IMR-90 (cell line): Measurements from ENCODE around the gene MEGF11. TPM values are rescaled to one million over a fixed set of nuclear protein-coding genes. Genes with fewer than 3 reads are reported as not detected.

Source experiments
- ATAC-seq: fragments of 200-7000 bp; cut with Tn5 transposase; 2 replicates; pipeline ENCODE4 v1.9.1; 2020; ENCODE audit warnings: low read depth, mild to moderate bottlenecking, moderate library complexity
- BruUV-seq: library from RNA; stranded (reverse); fragments of 400-500 nt; replicated peaks from 2 replicates; lab custom pipeline; 2021; lab: Mats Ljungman, UMichigan
- CTCF ChIA-PET: fragments of 300-600 bp; formaldehyde crosslinking; extraction: SDS; loops from one replicate; lab custom pipeline; 2021; ENCODE audit warnings: antibody characterized with exemption; lab: Yijun Ruan, JAX
- POLR2A ChIA-PET: fragments of 300-600 bp; sonication (Branson Sonifier 250); formaldehyde crosslinking; loops from one replicate; lab custom pipeline; 2022; ENCODE audit warnings: antibody characterized with exemption; ENCODE audit not compliant: unreplicated experiment; lab: Charles Lee
- DNase-seq: peaks from one replicate; pipeline ENCODE4 v3.0.0; 2013
- H2AFZ ChIP-seq: replicated peaks from 2 replicates; pipeline ENCODE3; 2013; ENCODE audit warnings: low read length, mild to moderate bottlenecking; ENCODE audit not compliant: poor library complexity
- H2AK5ac ChIP-seq: 2 replicates; pipeline ENCODE4 v1.6.1; 2013; ENCODE audit warnings: low read depth, low read length, inconsistent platforms
- H2AK9ac ChIP-seq: replicated peaks from 2 replicates; pipeline ENCODE3; 2013; ENCODE audit warnings: mild to moderate bottlenecking, low read depth, low read length, moderate library complexity; ENCODE audit not compliant: poor library complexity
- H2BK120ac ChIP-seq: 2 replicates; pipeline ENCODE4 v1.6.1; 2013; ENCODE audit warnings: low read depth, low read length, inconsistent platforms
- H2BK15ac ChIP-seq: 3 replicates; pipeline ENCODE4 v1.6.1; 2013; ENCODE audit warnings: low read depth, low read length, inconsistent platforms
- H2BK20ac ChIP-seq: 2 replicates; pipeline ENCODE4 v1.6.1; 2013; ENCODE audit warnings: low read depth, mild to moderate bottlenecking, inconsistent platforms, low read length, moderate library complexity
- H2BK5ac ChIP-seq: 2 replicates; pipeline ENCODE4 v1.6.1; 2013; ENCODE audit warnings: mild to moderate bottlenecking, low read depth, low read length, inconsistent platforms; ENCODE audit not compliant: poor library complexity, severe bottlenecking
- H3K14ac ChIP-seq: replicated peaks from 2 replicates; pipeline ENCODE4 v1.6.1; 2013; ENCODE audit warnings: low read depth, low read length, inconsistent platforms
- H3K18ac ChIP-seq: 2 replicates; pipeline ENCODE4 v1.6.1; 2013; ENCODE audit warnings: low read depth, low read length, control low read depth
- H3K23ac ChIP-seq: 2 replicates; pipeline ENCODE4 v1.6.1; 2013; ENCODE audit warnings: low read depth, low read length, inconsistent platforms
- H3K27ac ChIP-seq: 2 replicates; pipeline ENCODE4 v1.5.1; 2013; ENCODE audit warnings: mild to moderate bottlenecking, control low read depth, low read length; ENCODE audit not compliant: insufficient read depth
- H3K27me3 ChIP-seq: 2 replicates; pipeline ENCODE4 v1.6.1; 2013; ENCODE audit warnings: low read length; ENCODE audit not compliant: control insufficient read depth, insufficient read depth
- H3K36me3 ChIP-seq: 2 replicates; pipeline ENCODE4 v1.6.1; 2013; ENCODE audit warnings: low read length, mixed read lengths; ENCODE audit not compliant: control insufficient read depth, insufficient read depth
- H3K4ac ChIP-seq: 2 replicates; pipeline ENCODE4 v1.6.1; 2013; ENCODE audit warnings: low read depth, low read length, inconsistent platforms
- H3K4me1 ChIP-seq: 2 replicates; pipeline ENCODE4 v1.6.1; 2013; ENCODE audit warnings: low read length, mixed read lengths; ENCODE audit not compliant: control insufficient read depth, insufficient read depth
- H3K4me2 ChIP-seq: 2 replicates; pipeline ENCODE4 v1.6.1; 2013; ENCODE audit warnings: low read depth, mild to moderate bottlenecking, control low read depth, low read length, moderate library complexity
- H3K4me3 ChIP-seq: 2 replicates; pipeline ENCODE4 v1.5.1; 2013; ENCODE audit warnings: low read depth, mild to moderate bottlenecking, control low read depth, low read length, moderate library complexity; ENCODE audit not compliant: insufficient read depth
- H3K56ac ChIP-seq: 2 replicates; pipeline ENCODE4 v1.6.1; 2013; ENCODE audit warnings: low read length, inconsistent platforms; ENCODE audit not compliant: insufficient read depth; ENCODE audit errors: extremely low read depth
- H3K79me1 ChIP-seq, 2 experiments: 2 replicates each; pipeline ENCODE4 v1.6.1; 2013; ENCODE audit warnings: low read length in 2 of 2, inconsistent platforms in 1 of 2, low read depth in 1 of 2
- H3K9ac ChIP-seq: 2 replicates; pipeline ENCODE4 v1.6.1; 2013; ENCODE audit warnings: low read depth, low read length, control low read depth
- H3K9me1 ChIP-seq: 2 replicates; pipeline ENCODE4 v1.6.1; 2013; ENCODE audit warnings: low read length, inconsistent platforms; ENCODE audit not compliant: insufficient read depth
- H3K9me3 ChIP-seq: 2 replicates; pipeline ENCODE4 v1.6.1; 2013; ENCODE audit warnings: low read length; ENCODE audit not compliant: control insufficient read depth, insufficient read depth
- H4K20me1 ChIP-seq: 2 replicates; pipeline ENCODE4 v1.6.1; 2013; ENCODE audit warnings: low read length, inconsistent platforms; ENCODE audit not compliant: insufficient read depth
- H4K5ac ChIP-seq: 2 replicates; pipeline ENCODE4 v1.6.1; 2013; ENCODE audit warnings: mild to moderate bottlenecking, low read depth, low read length, control low read depth
- H4K8ac ChIP-seq, 2 experiments: 2 replicates each; pipeline ENCODE4 v1.6.1; 2013; ENCODE audit warnings: low read depth in 2 of 2, low read length in 2 of 2, control low read depth in 1 of 2, inconsistent platforms in 1 of 2
- H4K91ac ChIP-seq: 2 replicates; pipeline ENCODE4 v1.6.1; 2013; ENCODE audit warnings: low read depth, low read length, inconsistent platforms; ENCODE audit not compliant: insufficient read depth
- FOS ChIP-seq: fragments of 150-350 bp; IDR thresholded peaks from 2 replicates; pipeline ENCODE4 v1.6.1; 2016; ENCODE audit warnings: low read depth, low read length
- MAZ ChIP-seq: IDR thresholded peaks from 2 replicates; pipeline ENCODE4 v1.6.1; 2012; ENCODE audit warnings: low read depth, mild to moderate bottlenecking, low read length, improper control_type of control experiment, moderate library complexity, borderline replicate concordance
- NFE2L2 ChIP-seq: fragments of 150-350 bp; IDR thresholded peaks from 2 replicates; pipeline ENCODE4 v1.6.1; 2016; ENCODE audit warnings: low read depth, mild to moderate bottlenecking, low read length
- WGBS, 2 experiments: methylation state at CpG; one replicate each; pipeline versions ENCODE4 v1.1.5 to v1.1.7; 2013; ENCODE audit warnings: missing lambda C conversion rate in 2 of 2; ENCODE audit not compliant: insufficient read length in 1 of 2; ENCODE audit errors: extremely low coverage in 2 of 2; 5-methylcytosine and 5-hydroxymethylcytosine counted together
- dilution Hi-C: fragments of 300-500 bp; cut with HindIII; formaldehyde crosslinking; loops from one replicate; pipeline ENCODE4 v1.14.3; 2018; ENCODE audit warnings: low sequenced_read_pairs; ENCODE audit not compliant: unreplicated experiment
- in situ Hi-C: fragments of 300-500 bp; cut with MboI; formaldehyde crosslinking; loops from 3 replicates; pipeline ENCODE4 v1.14.3; 2019; ENCODE audit warnings: low sequenced_read_pairs, inconsistent platforms, mixed read lengths
- intact Hi-C: fragments of 100-400 bp; cut with micrococcal nuclease; formaldehyde crosslinking; loops from 2 replicates; pipeline ENCODE4 v1.10.0; 2022
- polyA plus RNA-seq, 3 experiments: library from polyadenylated mRNA; depleted of rRNA; stranded (reverse); fragments of >200 nt; gene quantifications; 2 replicates each; pipeline ENCODE4 v1.2.3, GENCODE V29; 2012; ENCODE audit warnings: low replicate concordance in 1 of 3
- total RNA-seq: library from RNA; depleted of rRNA; stranded (reverse); fragments of >200 nt; gene quantifications from 2 replicates; pipeline ENCODE4 v1.2.3, GENCODE V29; 2012

MEGF11 gene
- total and polyA plus RNA-seq, 2 of the 4 experiments (the other 2 are of a cell fraction), result not detected

DNA sequence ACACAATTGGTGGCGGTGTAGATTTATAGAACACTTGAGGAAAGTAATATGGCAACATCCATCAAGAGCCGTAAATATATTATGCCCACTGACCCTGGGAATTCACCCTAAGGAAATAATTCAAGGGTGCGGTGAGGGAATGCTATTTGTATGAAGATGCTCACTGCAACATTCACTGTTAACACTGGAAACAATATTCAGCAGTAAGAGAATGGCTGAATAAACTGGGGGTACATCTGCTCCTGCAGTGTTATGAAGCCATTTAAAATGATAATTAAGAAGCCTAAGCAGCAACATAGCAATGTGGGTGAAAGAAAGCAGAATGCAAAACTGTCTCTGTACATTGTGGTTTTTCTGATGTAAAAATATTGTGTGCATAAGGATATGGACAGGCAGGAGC is 296.7 kb downstream of the MEGF11 start:
- TF ChIP-seq MAZ (no peak), FOS (no peak), NFE2L2 (no peak)
- Histone ChIP-seq H3K56ac (no peak overlapping the region), H4K8ac (no peak overlapping the region), H4K5ac (no peak overlapping the region), H3K9me3 (no peaks in the 10 kb centered on the region), H3K4me2 (no peak overlapping the region), H2AFZ (no peak overlapping the region), H3K18ac (no peak overlapping the region), H3K4me1 (no peaks in the 10 kb centered on the region), H3K79me1 (no peaks in the 10 kb centered on the region), H3K4ac (no peak overlapping the region), H4K91ac (no peak overlapping the region), H3K14ac (no peak overlapping the region), H2AK9ac (no peak overlapping the region), H3K9ac (no peak overlapping the region), H3K27ac (no peak overlapping the region), H3K27me3 (peaks cover 28% of the 10 kb centered on the region), H4K20me1 (0 out of 2 replicates have a peak, but pooled peaks cover 4% of the 10 kb centered on the region), H3K23ac (no peak overlapping the region), H2BK5ac (no peak overlapping the region), H2AK5ac (no peak overlapping the region), H2BK120ac (no peak overlapping the region), H3K36me3 (no peaks in the 10 kb centered on the region), H3K9me1 (no peaks in the 10 kb centered on the region), H2BK15ac (no peak overlapping the region), H3K4me3 (no peak overlapping the region), H2BK20ac (no peak overlapping the region)
- intact Hi-C loops (no loop called here), dilution Hi-C loops (no loop called here), in situ Hi-C loops (no loop called here)
- DNase-seq (no peak), ATAC-seq (no peak)
- ChIA-PET CTCF (no interaction called here), POLR2A (no interaction called here)
- no CpG with 5 or more reads among the region's 3 CpGs for WGBS, 2 experiments
- no TSS peak for BruUV-seq
